Neural progenitor cell (in vitro differentiated cells): Measurements from ENCODE around the gene CACNA1D. TPM values are rescaled to one million over a fixed set of nuclear protein-coding genes. Genes with fewer than 3 reads are reported as not detected.
A peak's percentile ranks its signal among the peaks of the same experiment; 100 is the strongest.

Source experiments
- DNase-seq: peaks from one replicate; pipeline ENCODE4 v3.0.0-alpha.2; 2016; ENCODE audit warnings: low spot score
- H2AFZ ChIP-seq: fragments of 200-600 bp; sonication (generic); replicated peaks from 2 replicates; pipeline ENCODE4 v1.6.1; 2016; ENCODE audit warnings: antibody characterized with exemption
- H3F3A ChIP-seq: fragments of 200-600 bp; sonication (generic); 2 replicates; pipeline ENCODE4 v1.6.1; 2016; ENCODE audit warnings: antibody characterized with exemption, low read depth
- H3K27ac ChIP-seq: fragments of 200-600 bp; sonication (generic); 2 replicates; pipeline ENCODE4 v1.5.1; 2016; ENCODE audit warnings: mild to moderate bottlenecking
- H3K27me3 ChIP-seq: fragments of 200-600 bp; sonication (generic); 2 replicates; pipeline ENCODE4 v1.6.1; 2016; ENCODE audit warnings: mild to moderate bottlenecking, moderate library complexity
- H3K36me3 ChIP-seq: fragments of 200-600 bp; sonication (generic); 2 replicates; pipeline ENCODE4 v1.5.1; 2016
- H3K4me1 ChIP-seq: fragments of 200-600 bp; sonication (generic); 2 replicates; pipeline ENCODE4 v1.6.1; 2016; ENCODE audit warnings: mixed run types
- H3K4me2 ChIP-seq: fragments of 200-600 bp; sonication (generic); 2 replicates; pipeline ENCODE4 v1.6.1; 2016
- H3K4me3 ChIP-seq: fragments of 200-600 bp; sonication (generic); 2 replicates; pipeline ENCODE4 v1.5.1; 2016
- H3K79me2 ChIP-seq: fragments of 200-600 bp; sonication (generic); 2 replicates; pipeline ENCODE4 v1.6.1; 2016; ENCODE audit warnings: low read depth
- H3K9ac ChIP-seq: fragments of 200-600 bp; sonication (generic); 2 replicates; pipeline ENCODE4 v1.6.1; 2016
- H3K9me3 ChIP-seq: fragments of 200-600 bp; sonication (generic); 2 replicates; pipeline ENCODE4 v1.5.1; 2016; ENCODE audit warnings: low read depth
- H4K20me1 ChIP-seq: fragments of 200-600 bp; sonication (generic); 2 replicates; pipeline ENCODE4 v1.6.1; 2016; ENCODE audit warnings: low read depth
- H3K27ac Mint-ChIP-seq: 3 replicates; pipeline ENCODE4 v1.8.0; 2021; ENCODE audit warnings: mixed read lengths
- H3K27me3 Mint-ChIP-seq: 2 replicates; pipeline ENCODE4 v1.8.0; 2022; ENCODE audit warnings: low read depth, mild to moderate bottlenecking, inconsistent platforms, moderate library complexity, mixed read lengths; ENCODE audit not compliant: insufficient read depth
- H3K36me3 Mint-ChIP-seq: 3 replicates; pipeline ENCODE4 v1.8.0; 2021; ENCODE audit warnings: mixed read lengths
- H3K4me1 Mint-ChIP-seq: 3 replicates; pipeline ENCODE4 v1.8.0; 2021; ENCODE audit warnings: mixed read lengths
- H3K4me3 Mint-ChIP-seq: 3 replicates; pipeline ENCODE4 v1.8.0; 2021; ENCODE audit warnings: mild to moderate bottlenecking, moderate library complexity, mixed read lengths
- H3K9me3 Mint-ChIP-seq: 3 replicates; pipeline ENCODE4 v1.8.0; 2020; ENCODE audit warnings: mixed read lengths
- EZH2 ChIP-seq: fragments of 200-600 bp; sonication (generic); IDR thresholded peaks from 2 replicates; pipeline ENCODE4 v1.6.1; 2017; ENCODE audit warnings: antibody characterized with exemption, mild to moderate bottlenecking, moderate library complexity
- EZH2phosphoT487 ChIP-seq: fragments of 200-600 bp; sonication (generic); IDR thresholded peaks from 2 replicates; pipeline ENCODE4 v1.6.1; 2017; ENCODE audit warnings: antibody characterized with exemption
- total RNA-seq: library from RNA; depleted of rRNA; stranded (reverse); fragments of >200 nt; gene quantifications from 2 replicates; pipeline ENCODE4 v1.2.3, GENCODE V29; 2015; ENCODE audit warnings: low replicate concordance
- TF ChIP-seq, protein P1 (sequence below): fragments of 200-600 bp; sonication (generic); IDR thresholded peaks from 2 replicates; pipeline ENCODE4 v1.5.1; 2017; ENCODE audit warnings: antibody characterized with exemption, mild to moderate bottlenecking

The CACNA1D gene
- total RNA-seq, 1 donor from 2014 or later, result 4.7 TPM

DNA sequence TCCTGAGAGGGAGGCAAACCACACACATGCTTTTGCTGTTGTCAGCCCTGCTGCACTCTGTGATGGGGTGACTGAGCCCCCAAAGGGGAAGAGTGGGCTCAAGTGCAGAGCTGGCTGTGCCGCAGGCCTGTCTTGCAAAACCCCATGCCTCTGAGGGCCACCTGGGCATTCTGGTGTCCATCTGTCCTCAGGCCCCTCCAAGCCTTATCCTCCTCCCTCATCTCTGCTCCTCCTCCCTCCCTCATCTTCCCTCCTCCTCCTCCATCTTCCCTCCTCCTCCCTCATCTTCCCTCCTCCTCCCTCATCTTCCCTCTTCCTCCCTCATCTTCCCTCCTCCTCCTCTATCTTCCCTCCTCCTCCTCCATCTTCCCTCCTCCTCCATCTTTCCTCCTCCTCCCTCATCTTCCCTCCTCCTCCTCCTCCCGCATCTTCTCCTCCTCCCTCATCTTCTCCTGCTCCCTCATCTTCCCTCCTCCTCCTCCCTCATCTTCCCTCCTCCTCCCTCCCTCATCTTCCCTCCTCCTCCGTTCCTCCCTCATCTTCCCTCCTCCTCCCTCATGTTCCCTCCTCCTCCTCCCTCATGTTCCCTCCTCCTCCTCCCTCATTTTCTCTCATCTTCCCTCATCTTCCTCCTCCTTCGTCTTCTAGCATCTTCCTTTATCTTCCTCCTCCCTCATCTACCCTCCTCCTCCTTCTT, 311.2 kb downstream of the CACNA1D start:
- Histone ChIP-seq H3K9me3 (no peaks in the 10 kb centered on the region), H3K79me2 (no peaks in the 10 kb centered on the region), H3K4me3 (no peak overlapping the region), H3K4me2 (no peak overlapping the region), H3K36me3 (no peaks in the 10 kb centered on the region), H3K27ac (no peak overlapping the region), H3K27me3 (no peaks in the 10 kb centered on the region), H3K4me1 (no peaks in the 10 kb centered on the region), H2AFZ (no peak overlapping the region), H3K9ac (no peak overlapping the region), H3F3A (no peaks in the 10 kb centered on the region), H4K20me1 (no peaks in the 10 kb centered on the region)
- no peak for DNase-seq
- Mint-ChIP-seq H3K36me3 (no peaks in the 10 kb centered on the region), H3K4me1 (peaks cover 31% of the 10 kb centered on the region), H3K9me3 (no peaks in the 10 kb centered on the region), H3K4me3 (no peak overlapping the region), H3K27ac (peak overlapping the region; percentile 54), H3K27me3 (peaks cover 3% of the 10 kb centered on the region)
- TF ChIP-seq EZH2phosphoT487 (no peak), EZH2 (no peak)
- TF ChIP-seq, protein P1, sequence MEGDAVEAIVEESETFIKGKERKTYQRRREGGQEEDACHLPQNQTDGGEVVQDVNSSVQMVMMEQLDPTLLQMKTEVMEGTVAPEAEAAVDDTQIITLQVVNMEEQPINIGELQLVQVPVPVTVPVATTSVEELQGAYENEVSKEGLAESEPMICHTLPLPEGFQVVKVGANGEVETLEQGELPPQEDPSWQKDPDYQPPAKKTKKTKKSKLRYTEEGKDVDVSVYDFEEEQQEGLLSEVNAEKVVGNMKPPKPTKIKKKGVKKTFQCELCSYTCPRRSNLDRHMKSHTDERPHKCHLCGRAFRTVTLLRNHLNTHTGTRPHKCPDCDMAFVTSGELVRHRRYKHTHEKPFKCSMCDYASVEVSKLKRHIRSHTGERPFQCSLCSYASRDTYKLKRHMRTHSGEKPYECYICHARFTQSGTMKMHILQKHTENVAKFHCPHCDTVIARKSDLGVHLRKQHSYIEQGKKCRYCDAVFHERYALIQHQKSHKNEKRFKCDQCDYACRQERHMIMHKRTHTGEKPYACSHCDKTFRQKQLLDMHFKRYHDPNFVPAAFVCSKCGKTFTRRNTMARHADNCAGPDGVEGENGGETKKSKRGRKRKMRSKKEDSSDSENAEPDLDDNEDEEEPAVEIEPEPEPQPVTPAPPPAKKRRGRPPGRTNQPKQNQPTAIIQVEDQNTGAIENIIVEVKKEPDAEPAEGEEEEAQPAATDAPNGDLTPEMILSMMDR, result no peak

DNA sequence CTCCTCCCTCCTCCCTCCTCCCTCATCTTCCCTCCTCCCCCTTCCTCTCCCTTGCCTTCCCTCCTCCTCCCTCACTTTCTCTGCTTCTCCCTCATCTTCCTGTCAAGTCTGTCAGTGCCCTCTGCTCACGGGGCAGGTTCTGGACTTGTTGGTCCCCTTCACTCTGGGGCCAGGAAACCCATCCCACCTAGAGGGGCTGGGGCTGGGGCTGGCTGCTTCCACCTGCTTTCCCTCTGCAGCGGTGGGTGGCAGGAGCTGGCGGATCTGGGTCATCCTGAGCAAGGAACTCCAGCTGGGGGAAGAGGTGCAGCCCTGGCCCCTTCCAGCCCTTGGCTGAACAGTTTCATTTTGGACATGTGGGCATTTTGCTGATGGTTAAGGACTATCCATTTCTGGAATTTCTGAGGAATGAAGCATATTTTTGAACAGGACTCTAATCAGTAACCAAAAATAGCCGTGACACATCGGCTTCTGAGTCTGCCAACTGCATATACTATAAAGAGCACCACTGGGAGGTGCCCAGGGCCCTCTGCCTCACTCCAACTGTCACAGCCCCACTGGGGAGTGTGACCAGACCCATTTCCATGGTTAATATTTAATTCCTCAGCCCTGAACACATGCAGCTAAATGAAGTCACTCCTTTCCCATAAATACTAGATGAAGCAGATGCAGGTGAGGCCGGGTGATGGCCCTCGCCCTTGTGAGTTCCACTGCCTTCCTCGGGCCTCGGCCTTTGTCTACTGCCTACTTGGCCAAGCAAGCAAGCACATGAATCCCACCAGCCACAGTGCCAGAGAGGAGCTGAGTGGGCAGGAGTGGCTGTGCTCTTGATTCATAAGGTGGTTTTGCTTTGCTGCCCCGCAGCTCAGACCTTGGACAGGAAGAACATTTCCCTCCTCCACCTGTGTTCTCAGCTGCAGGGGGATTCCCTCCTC, 312.0 kb downstream of the CACNA1D start:
- Histone ChIP-seq H4K20me1 (no peaks in the 10 kb centered on the region), H3K79me2 (no peaks in the 10 kb centered on the region), H3F3A (no peaks in the 10 kb centered on the region), H3K4me1 (no peaks in the 10 kb centered on the region), H3K27me3 (no peaks in the 10 kb centered on the region), H3K27ac (no peak overlapping the region), H3K36me3 (no peaks in the 10 kb centered on the region), H3K9ac (no peak overlapping the region), H2AFZ (no peak overlapping the region), H3K4me2 (no peak overlapping the region), H3K4me3 (no peak overlapping the region), H3K9me3 (no peaks in the 10 kb centered on the region)
- peaks cover 3% of the 10 kb centered on the region for H3K27me3 Mint-ChIP-seq
- TF ChIP-seq EZH2phosphoT487 (no peak), EZH2 (no peak)
- TF ChIP-seq, protein P1, result no peak
- no peaks in the 10 kb centered on the region for H3K9me3 Mint-ChIP-seq
- H3K4me3 Mint-ChIP-seq, result no peak overlapping the region
- peaks cover 31% of the 10 kb centered on the region for H3K4me1 Mint-ChIP-seq
- peak overlapping the region; percentile 95 for H3K27ac Mint-ChIP-seq
- no peak for DNase-seq
- no peaks in the 10 kb centered on the region for H3K36me3 Mint-ChIP-seq

DNA sequence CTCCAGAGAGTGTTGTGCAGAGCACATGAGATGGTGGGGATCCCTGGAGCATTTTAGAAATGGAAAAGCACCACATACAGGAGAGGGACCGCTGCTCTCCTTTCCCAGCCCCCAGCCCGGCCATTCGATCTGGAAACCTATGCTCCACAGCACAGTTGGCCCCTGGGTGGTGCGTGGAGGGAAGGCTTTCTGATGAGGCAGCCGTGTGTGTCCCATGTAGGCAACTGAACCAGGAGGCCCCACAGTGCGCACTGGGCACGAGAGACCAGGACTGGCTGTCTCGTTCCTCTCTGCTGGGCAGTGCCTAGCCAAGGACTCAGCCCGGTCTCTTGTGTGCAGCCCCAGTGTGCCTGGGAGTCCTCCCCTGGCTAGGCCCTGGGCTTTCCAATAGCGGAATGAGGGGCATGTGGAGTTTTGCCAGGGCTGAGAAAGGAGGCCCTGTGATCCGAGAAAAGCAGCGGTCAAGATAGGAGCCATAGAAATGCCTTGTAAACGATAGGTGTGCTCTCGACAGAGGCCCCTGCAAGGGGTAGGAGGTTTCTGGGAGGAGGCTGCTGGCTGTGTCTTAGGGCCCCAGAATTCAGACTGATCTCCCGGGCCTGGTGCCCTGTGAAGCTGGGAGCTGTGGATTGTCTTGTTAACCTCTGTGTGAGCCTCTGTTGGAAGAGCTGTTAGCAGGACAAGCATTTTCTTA, 312.9 kb downstream of the CACNA1D start:
- H3K4me2 ChIP-seq, result no peak overlapping the region
- no peak for DNase-seq
- peaks cover 3% of the 10 kb centered on the region for H3K27me3 Mint-ChIP-seq
- no peaks in the 10 kb centered on the region for H4K20me1 ChIP-seq
- H2AFZ ChIP-seq, result no peak overlapping the region
- H3K4me3 Mint-ChIP-seq, result no peak overlapping the region
- no peaks in the 10 kb centered on the region for H3K36me3 Mint-ChIP-seq
- no peaks in the 10 kb centered on the region for H3K4me1 ChIP-seq
- peaks cover 33% of the 10 kb centered on the region for H3K4me1 Mint-ChIP-seq
- no peak overlapping the region for H3K27ac Mint-ChIP-seq
- H3K36me3 ChIP-seq, result no peaks in the 10 kb centered on the region
- H3K79me2 ChIP-seq, result no peaks in the 10 kb centered on the region
- H3K9me3 ChIP-seq, result no peaks in the 10 kb centered on the region
- H3K27ac ChIP-seq, result no peak overlapping the region
- no peaks in the 10 kb centered on the region for H3F3A ChIP-seq
- TF ChIP-seq, protein P1, result no peak
- TF ChIP-seq EZH2phosphoT487, result no peak
- TF ChIP-seq EZH2, result no peak
- H3K4me3 ChIP-seq, result no peak overlapping the region
- no peak overlapping the region for H3K9ac ChIP-seq
- H3K9me3 Mint-ChIP-seq, result no peaks in the 10 kb centered on the region
- H3K27me3 ChIP-seq, result no peaks in the 10 kb centered on the region
